Stimulated activated CD4-positive, alpha-beta T cell treated with anti-CD3 and anti-CD28 coated beads, Interleukin-12 subunit alpha, Interleukin-12 subunit beta, amount 100 ng/mL, for 48 hours (primary cell): Measurements from ENCODE around the gene MRPL44.

Experiments
- DNase-seq, 3 donors: peaks; one replicate each; pipeline ENCODE4 v3.0.0-alpha.2; 2020; ENCODE audit warnings: low read depth in 2 of 3, low spot score in 1 of 3

MRPL44 gene

GRCh38 chr2:223969856-223970255 lies 12.6 kb downstream of the MRPL44 start:
- no peak for DNase-seq

- peak in 2 of 3 donors; percentile 28 to 89 for DNase-seq
Observed at GRCh38 chr2:223970343-223971128, 13.3 kb downstream of the MRPL44 start.

- no peak for DNase-seq
Observed at GRCh38 chr2:223971731-223972130, 14.5 kb downstream of the MRPL44 start.

GRCh38 chr2:223972656-223973102 lies 15.4 kb downstream of the MRPL44 start:
- DNase-seq: no peak

GRCh38 chr2:223973606-223974005 lies 16.3 kb downstream of the MRPL44 start:
- DNase-seq: no peak

GRCh38 chr2:223976635-223977226 lies 19.5 kb downstream of the MRPL44 start:
- DNase-seq: no peak

GRCh38 chr2:223978451-223978850 lies 21.2 kb downstream of the MRPL44 start:
- no peak for DNase-seq

GRCh38 chr2:223979730-223980396 lies 22.6 kb downstream of the MRPL44 start:
- DNase-seq: no peak

- no peak for DNase-seq
Observed at GRCh38 chr2:223980397-223980735, 23.1 kb downstream of the MRPL44 start.

- DNase-seq: no peak
Observed at GRCh38 chr2:223980803-223981202, 23.5 kb downstream of the MRPL44 start.

- no peak for DNase-seq
Observed at GRCh38 chr2:223981241-223981640, 24.0 kb downstream of the MRPL44 start.

- DNase-seq: no peak
Observed at GRCh38 chr2:223989206-223989855, 32.1 kb downstream of the MRPL44 start.

GRCh38 chr2:223989856-223990232 lies 32.6 kb downstream of the MRPL44 start:
- no peak for DNase-seq

- DNase-seq: no peak
Observed at GRCh38 chr2:223991611-223992010, 34.3 kb downstream of the MRPL44 start.

GRCh38 chr2:223993634-223994232 lies 36.5 kb downstream of the MRPL44 start:
- DNase-seq: peak; percentile 32 to 53 (median 48)

GRCh38 chr2:223994562-223995162 lies 37.4 kb downstream of the MRPL44 start:
- DNase-seq: no peak

GRCh38 chr2:223995569-223995968 lies 38.3 kb downstream of the MRPL44 start:
- DNase-seq: no peak

- no peak for DNase-seq
Observed at GRCh38 chr2:223996391-223996790, 39.1 kb downstream of the MRPL44 start.

- DNase-seq: no peak
Observed at GRCh38 chr2:223997938-223998337, 40.7 kb downstream of the MRPL44 start.

- no peak for DNase-seq
Observed at GRCh38 chr2:223998948-223999347, 41.7 kb downstream of the MRPL44 start.

- no peak for DNase-seq
Observed at GRCh38 chr2:223999862-224000261, 42.6 kb downstream of the MRPL44 start.
